Omental fat pad (tissue), 4 donors: ENCODE measurements around the gene TCEAL3. TPM values are rescaled to one million over a fixed set of nuclear protein-coding genes. Genes with fewer than 3 reads are reported as not detected.

Experiments
- ATAC-seq: fragments of 150-250 bp; one replicate; pipeline ENCODE4 v1.9.1; 2016; ENCODE audit warnings: mild to moderate bottlenecking, moderate library complexity; ENCODE audit not compliant: low FRiP score
- DNase-seq: peaks from one replicate; pipeline ENCODE4 v3.0.0-alpha.2; 2019; ENCODE audit warnings: low spot score
- CTCF ChIP-seq, 3 donors: fragments of 450-650 bp; IDR thresholded peaks; one replicate each; pipeline ENCODE4 v1.5.1; 2016 to 2017; ENCODE audit warnings: antibody characterized with exemption in 3 of 3, mild to moderate bottlenecking in 3 of 3, moderate library complexity in 2 of 3
- total RNA-seq, 4 donors: library from RNA; depleted of rRNA; stranded (reverse); fragments of >200 nt; gene quantifications; one replicate each; pipeline ENCODE4 v1.1.0, GENCODE V29; 2016

TCEAL3 gene
- total RNA-seq, 4 donors from 2014 or later, result 23.9 to 41.7 (median 31.2) TPM

- no peak for ATAC-seq
- DNase-seq, result no peak
- no peak for TF ChIP-seq CTCF (IDR thresholded peaks at IDR 0.05)
Observed at GRCh38 chrX:103610282-103610681, 2.5 kb downstream of the TCEAL3 start.

- DNase-seq (no peak), ATAC-seq (no peak)
- TF ChIP-seq CTCF (IDR thresholded peaks at IDR 0.05), result no peak
Observed at GRCh38 chrX:103613362-103613890, 5.7 kb downstream of the TCEAL3 start.

DNA sequence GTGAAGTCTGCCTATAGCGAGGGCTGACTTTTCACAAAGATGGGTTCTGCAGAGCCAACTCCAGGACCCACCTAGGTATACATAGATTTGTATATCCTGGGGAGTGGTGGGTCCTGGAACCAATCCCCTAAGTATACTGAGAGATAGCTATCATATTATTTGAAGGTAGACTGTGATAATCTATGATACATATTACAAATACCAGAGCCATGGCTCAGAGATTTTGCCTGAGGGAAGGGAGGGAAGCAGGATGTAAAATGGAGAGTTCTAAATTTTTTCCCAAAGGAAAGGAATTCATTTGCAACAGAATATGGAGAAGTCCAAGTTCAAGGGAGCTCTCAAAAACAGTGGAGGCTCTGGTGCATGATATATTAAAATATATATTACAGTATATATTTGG is 7.2 kb downstream of the TCEAL3 start:
- no peak for ATAC-seq
- TF ChIP-seq CTCF (IDR thresholded peaks at IDR 0.05), result no peak
- no peak for DNase-seq

GRCh38 chrX:103615781-103616371 is 8.1 kb downstream of the TCEAL3 start:
- DNase-seq (no peak), ATAC-seq (no peak)
- TF ChIP-seq CTCF (IDR thresholded peaks at IDR 0.05), result no peak

GRCh38 chrX:103616676-103617186 is 9.0 kb downstream of the TCEAL3 start:
- DNase-seq (no peak), ATAC-seq (no peak)
- TF ChIP-seq CTCF (IDR thresholded peaks at IDR 0.05), result no peak

DNA sequence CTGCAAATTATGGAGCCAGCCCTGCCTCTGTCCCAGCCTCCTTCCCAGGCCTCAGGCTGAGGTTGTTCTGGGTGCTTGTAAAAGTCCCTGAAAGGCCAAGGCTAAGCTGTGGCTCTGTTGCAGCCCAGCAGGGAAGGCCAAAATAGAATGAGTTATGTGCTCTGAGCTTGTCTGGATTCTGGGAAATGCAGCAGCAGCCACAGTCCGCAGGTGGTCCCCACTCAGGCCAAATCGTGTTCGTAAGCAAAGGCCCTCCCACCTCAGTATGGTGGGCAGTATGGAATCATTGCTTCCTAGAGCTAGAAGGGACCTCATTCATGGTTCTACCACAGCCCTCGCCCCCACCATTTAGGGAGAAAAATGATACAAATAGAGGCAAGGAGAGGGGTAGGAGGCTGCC is 16.3 kb downstream of the TCEAL3 start:
- TF ChIP-seq CTCF (IDR thresholded peaks at IDR 0.05), result no peak
- ATAC-seq, result no peak
- no peak for DNase-seq

DNA sequence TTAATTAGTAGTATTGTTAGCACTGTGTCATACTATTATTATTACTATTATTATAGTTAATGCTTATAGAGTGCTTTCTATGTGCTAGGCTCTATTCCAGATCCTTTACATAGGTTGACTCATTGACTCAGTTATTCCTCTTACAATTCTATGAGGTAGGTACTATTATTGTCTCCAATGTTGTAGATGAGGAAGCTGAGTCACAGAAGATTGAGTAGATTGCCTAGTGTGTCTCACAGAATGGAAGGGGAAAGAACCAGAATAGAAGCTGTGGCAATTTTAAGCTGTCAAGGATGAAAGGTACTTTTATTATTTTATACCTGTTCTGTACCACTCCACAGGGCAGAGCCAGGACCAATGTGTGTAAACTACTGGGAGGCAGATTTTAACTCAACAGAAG is 19.1 kb downstream of the TCEAL3 start:
- no peak for ATAC-seq
- no peak for DNase-seq
- no peak for TF ChIP-seq CTCF (IDR thresholded peaks at IDR 0.05)
